CD4-positive, alpha-beta T cell treated with Interferon alpha-2 for 1 hour (primary cell): Measurements from ENCODE around the gene ZBTB16.

ENCODE experiments used
- DNase-seq, 2 donors: peaks; one replicate each; pipeline ENCODE4 v3.0.0-alpha.2; 2020 to 2022

ZBTB16 gene

DNA sequence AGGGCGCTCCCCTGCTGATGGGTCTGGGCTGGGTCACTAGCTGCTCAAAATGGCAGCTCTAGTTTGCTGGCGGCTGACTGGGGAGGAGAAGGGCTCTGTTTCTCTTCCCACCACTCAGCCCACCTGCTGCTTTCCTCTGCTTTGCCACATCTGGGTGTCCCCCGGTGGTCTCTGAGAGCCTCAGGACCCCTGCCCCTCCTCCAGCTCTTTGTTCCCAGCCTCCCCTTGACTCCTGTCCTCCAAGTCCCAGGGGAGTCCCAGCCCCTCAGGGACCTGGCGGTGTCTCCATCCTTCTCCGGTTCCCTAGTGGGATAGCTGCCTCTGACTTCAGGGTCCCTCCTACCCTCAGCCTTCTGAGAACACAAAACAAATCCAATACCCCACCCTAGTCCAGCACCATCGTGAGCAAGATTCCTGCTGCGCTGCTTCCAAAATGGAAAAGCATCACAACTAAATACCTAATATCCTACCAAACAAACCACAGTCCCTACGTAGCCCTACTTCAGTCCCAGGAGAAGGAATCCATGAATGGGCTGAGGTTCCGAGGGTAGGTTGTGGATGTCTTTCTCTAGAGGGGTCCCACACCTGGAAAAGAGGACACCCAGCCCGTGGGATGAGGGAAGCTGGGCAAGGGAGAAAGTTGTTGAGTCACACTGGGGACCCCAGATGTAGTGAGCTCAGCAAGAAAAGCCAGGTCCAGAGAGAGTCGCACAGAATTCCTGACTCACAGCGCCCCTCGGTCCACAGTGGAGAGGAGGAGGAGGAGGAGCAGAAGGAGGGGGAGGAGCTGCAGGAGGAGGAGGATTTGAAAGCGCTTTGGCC lies 191.7 kb downstream of the ZBTB16 start:
- DNase-seq = no peak

DNA sequence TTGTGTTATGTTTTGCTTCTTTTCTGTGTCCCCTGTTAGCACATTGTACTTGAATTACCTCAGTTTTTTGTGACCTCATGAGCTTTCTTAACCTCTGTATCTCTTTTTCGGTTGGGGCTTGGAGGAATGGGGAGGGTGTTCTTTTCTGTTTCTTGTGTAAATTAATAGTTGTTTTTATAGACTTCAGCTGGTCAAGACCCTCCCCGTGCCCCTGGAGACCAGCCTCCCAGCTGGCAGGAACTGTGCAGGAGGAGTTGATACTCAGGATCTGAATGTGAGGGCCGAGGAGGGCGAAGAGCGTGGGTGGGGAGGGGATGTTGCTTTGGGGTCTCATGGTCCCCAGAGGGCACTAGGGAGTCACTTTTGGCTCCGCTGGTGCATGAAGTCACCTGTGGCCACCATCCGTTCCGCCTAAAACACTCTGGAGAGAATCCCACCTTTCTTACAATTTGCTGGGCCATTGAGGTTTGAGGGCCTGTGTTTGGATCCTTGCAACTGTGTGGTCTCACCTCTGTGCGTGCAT lies 192.4 kb downstream of the ZBTB16 start:
- no peak for DNase-seq

DNA sequence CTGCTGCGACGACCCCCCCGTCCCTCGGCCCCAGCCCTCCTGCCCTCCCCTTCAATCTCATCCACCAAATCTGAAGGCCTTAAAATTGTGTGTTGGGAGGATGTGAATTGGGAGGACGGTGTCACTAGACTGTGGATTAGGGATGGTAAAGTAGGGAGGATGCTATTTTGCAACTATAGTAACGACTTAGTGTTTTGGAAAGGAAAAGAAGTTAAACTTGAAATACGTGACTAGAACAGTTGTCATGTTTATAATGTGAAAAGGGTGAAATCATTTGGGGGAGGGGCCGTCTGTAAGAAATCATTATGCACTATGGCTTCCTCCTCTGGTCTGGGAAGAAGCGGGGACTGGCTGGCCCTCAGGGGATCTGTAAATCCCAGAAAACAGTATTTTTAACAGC lies 193.3 kb downstream of the ZBTB16 start:
- no peak for DNase-seq

DNA sequence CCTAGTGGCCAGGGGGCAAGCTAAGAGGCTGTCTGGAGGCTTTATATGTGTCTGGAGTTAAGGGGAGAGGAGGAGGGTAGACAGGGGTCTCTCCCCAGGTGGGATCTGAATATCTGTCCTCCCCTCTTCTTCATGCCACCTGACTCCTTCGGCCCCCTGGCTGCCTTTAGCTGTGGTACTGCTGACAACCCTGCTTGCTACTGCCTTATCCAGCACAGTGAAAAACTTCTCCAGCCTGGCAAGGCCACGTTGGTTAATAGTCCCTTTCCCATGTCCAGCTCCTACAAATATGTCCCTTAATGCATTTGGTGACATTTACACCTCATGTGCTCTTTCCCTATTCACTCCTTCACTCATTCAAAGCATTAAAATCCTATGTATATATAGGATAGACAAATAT lies 194.3 kb downstream of the ZBTB16 start:
- DNase-seq = no peak

DNA sequence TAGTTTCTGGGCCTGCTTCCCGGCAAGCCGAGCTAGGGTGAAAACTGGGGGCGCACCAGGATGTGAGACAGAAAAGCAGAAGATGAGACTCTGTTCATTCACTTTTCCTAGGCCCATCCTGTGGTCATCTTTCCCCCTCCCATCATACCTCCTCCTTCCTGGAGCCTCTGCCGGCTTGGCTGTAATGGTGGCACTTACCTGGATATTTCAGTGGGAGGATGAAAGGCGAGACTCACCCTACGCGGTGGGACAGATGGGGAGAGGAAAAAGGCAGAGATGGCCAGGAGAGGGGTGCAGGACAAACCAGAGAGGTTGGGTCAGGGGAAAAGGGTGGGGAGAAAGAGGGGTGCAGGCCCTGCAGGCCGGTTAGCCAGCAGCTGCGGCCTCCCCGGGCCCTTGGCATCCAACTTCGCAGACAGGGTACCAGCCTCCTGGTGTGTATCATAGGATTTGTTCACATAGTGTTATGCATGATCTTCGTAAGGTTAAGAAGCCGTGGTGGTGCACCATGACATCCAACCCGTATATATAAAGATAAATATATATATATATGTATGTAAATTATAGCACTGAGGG lies 195.1 kb downstream of the ZBTB16 start:
- DNase-seq = no peak

DNA sequence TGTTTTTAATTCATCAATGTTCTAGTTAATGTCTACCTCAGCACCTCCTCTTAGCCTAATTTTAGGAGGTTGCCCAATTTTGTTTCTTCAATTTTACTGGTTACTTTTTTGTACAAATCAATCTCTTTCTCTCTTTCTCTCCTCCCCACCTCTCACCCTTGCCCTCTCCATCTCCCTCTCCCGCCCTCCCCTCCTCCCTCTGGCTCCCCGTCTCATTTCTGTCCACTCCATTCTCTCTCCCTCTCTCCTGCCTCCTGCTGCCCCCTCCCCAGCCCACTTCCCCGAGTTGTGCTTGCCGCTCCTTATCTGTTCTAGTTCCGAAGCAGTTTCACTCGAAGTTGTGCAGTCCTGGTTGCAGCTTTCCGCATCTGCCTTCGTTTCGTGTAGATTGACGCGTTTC lies 195.8 kb downstream of the ZBTB16 start:
- DNase-seq = no peak

DNA sequence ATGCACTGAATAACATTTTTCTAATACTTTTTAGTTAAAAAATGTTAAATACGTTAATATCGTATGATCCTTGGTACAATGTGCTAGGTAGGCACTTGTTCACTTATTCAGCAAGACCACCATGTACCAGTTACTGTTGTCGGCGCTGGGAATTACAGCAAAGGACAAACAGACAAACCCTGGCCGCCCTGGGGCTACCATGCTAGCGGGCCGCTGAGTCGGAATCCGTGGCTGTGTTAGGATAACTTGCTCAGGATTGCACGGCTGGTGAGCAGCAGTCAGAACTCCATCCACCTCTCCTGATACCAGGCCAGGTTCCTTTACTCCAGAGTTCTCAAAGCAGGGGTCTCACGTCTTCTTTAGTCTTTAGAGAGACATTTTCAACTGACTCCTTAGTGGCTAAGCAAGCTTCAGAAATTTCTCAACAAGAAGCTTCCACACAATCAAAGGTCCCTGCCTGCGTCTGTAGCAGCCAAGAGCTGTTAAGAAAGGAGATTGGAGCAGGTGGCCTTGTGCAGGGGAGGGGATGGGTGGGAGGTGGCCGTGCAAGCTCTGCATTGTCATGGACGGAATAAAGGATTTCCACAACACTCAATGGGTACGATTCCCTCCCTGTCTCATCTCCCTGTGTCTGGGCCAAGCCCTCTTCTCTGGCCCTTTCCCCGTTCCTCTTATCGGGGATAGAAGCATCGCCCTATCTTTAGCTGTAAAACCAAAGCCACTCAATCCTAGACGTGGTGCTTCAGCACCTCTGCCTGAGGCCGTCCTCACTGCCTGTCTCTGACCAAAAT lies 196.9 kb downstream of the ZBTB16 start:
- DNase-seq = no peak

DNA sequence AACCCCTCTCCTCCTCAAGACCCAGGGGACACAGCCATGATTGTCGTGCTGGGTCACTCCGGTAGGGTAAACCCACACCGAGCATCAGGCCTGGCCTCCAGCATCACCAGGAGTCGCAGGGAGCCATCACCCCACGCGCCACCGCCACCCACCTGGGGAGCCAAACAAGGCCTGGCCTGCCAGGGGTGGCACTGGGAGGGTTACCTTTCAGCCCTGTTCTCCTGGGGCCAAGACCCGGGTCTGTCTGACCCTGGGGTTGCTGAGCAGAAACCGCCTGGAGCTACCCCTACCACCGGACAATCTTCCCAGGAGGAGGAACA lies 197.4 kb downstream of the ZBTB16 start:
- no peak for DNase-seq

DNA sequence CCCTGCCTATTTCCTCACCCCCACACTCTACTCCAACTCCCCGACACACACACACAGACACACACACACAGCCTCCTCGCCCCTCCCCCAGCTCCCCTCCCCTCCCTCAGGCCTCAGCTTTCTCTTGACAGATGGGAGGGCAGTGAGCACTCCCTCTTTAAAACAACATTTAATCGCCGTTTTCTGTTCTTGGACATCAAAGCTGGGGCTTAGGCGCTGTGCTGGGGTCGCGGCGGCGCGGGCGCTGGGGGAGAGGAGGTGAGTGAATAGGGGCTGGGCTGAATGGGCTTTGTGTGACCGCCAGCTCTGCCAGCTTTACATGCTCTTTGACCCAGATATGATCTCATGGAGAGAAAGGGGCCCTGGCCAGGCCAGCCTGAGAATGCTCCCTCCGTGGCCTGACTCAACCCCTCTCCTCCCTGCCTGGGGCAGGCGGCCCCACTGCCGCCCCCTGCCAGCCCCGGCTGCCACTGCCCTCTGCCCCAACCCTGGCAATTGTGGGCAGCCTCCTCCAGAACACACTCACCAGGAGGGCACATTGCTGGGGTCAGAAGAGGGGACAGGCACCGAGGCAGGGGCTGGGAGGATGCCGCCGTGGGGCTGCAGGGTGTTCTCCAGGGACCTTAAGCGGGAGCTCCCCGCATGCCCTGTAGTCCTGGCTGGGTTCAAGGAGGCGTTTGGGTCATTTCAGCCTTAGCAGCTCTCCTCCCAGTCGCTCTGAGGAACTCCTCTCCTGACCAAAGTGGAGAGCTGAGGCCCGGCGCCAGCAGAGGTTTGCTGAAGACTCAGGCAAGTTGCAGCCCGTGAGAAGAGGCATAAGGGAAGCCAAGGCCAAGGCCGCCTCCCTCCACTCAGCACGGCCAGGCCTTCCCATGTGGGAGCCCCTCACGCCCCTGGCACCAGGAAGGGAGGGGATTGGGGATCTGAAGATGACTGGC lies 198.4 kb downstream of the ZBTB16 start:
- no peak for DNase-seq

DNA sequence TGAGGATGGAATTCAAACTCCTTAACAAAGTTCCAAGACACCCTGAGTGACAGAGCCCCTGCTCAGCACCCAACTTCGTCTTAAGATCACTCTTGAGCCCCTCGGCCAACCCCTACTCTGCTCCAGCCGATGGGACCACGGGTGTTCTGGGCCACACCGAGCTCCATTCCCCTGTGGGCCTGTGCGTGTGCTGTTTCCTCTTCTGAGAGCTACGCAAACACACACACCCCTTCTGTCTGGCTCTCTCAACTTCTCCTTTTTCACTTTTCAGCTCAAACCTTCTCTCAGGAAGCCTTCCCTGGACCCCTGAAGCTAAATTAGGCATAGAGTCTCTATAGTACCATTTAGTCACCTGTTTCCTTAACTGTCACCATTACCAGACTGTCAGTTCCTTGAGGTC lies 199.2 kb downstream of the ZBTB16 start:
- DNase-seq = peak in 1 of 2 donors; percentile 48

DNA sequence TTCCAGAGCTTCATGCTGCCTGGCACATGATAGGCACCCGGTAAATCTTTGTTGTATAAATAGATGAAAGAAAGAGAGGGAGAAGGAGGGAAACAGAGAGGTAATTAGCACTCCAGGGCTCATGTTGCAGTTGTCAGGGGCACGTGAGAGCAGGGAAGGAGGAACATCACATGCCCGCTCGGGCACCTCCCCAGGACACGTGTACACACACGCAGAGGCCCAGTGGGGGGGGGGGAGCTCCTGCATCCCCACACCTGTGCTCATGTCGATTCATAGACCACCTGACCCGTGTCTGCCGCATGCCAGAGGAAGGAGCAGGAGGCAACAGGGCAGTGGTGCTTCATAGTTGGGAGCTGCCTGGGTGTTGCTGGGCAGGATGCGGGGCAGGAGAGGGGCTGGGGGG lies 199.6 kb downstream of the ZBTB16 start:
- DNase-seq = peak in 1 of 2 donors; percentile 22

DNA sequence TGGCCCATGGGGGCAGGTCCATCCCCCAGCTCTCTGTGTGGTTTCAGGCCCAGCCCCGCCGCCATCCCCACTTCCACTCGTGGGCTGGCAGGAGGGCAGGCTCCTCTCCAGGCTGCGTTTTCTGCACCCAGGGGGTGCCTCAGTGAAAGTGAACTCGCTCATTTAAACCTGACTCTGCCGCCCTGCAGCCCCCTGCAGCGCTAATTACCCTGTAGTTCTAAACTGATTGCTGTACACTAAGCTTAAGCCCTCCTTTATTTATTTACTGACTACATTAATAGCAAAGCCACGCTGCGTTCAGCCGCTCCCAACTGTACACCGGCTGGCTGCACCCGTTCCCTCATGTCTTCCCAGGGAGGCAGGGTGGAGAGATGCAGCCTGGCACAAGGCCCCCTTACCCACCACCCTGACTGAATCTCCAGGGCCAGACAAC lies 200.1 kb downstream of the ZBTB16 start:
- no peak for DNase-seq

DNA sequence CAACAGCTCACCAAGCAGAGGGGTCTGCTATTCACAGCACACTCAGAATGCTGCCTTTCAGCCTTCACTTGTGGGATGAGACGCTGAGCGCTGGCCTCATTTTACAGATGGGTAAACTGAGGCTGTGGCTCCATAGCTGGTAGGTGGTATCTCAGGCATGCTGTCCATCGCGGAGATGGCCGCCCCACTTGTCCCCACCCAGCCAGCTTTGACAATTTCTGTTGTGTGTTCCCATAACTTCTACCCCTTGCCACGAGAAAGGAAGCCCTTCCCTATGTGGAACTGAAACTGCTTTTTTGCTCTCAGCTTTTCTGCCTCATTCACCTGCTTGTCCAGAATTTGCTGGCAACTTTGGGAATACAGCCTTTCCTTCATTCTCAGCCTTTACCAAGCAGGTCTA lies 200.6 kb downstream of the ZBTB16 start:
- DNase-seq = no peak

DNA sequence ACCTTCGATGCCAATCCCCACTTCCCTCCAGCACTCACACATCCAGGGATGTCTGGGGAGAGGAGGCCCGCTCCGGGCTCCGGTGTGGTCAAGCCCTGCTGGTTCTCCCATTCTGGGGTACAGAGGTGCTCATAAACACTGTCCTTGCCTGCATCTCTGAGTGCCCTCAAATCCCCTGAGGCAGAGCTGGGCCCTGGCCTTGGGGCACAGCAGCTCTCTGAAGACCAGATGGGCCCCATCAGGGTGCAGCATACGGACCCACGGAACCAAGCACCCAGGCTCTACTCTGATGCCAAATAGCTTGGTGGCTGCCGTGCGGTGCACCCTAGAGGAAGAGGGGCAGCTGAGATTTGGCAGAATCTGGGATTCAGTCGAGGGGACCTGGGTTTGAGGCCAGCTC lies 201.0 kb downstream of the ZBTB16 start:
- DNase-seq = no peak

DNA sequence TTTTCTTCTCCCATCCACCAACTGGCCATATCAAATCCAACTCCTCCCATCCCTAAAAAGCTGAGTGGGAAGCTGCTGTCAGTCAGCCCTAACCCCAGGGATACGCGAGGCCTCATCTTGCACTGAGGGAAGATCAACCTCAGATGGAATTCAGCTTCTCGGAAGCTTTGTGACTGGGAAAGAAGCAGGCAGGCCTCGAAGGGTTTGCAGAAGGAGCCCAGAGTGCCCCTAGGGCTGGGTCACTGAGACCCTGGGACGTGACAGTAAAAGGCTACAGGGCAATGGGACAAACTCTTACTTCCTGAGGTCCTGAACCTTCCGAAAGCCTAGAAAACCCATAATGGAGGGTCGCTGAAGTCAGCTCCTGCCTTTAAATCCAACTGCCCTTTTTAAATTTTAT lies 202.3 kb downstream of the ZBTB16 start:
- no peak for DNase-seq

DNA sequence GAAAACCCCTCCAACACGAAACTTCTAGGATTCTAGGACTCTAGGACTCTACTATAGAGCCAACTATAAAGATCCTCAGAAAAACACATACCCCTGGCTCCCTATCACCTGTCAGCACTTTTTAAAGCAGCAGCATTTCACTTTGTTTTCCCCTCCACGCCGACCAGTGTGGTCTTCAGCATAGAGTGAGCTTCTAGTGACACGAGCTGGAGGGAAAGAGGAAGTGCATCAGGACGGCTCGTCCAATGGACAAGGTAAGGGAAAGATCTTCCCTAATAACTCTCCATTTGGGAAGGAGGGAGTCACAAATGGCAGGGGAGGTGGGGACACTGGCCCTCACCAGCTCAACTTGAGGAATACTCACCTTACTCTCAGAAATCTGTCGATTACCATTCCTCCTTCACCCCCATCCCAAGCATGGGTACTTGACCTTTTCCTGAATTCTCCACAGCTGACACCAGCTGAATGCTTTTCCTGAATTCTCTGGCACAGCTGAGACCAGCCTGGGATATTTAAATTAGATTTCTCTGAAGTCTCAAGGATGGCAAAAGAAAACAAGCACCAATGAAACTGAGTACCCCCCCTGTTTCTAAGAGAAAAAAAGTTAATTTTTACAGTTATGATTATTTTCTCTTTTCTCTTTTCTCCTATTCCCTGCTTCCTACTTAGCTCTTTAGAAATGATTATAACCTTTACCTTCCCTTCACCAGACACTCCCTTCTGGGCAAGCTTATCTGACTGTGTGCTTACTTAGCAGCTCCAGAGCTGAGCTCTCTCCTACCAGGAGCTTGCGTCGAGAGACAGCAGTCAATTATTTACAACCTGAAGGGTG lies 203.4 kb downstream of the ZBTB16 start:
- DNase-seq = peak; percentile 17 to 42

DNA sequence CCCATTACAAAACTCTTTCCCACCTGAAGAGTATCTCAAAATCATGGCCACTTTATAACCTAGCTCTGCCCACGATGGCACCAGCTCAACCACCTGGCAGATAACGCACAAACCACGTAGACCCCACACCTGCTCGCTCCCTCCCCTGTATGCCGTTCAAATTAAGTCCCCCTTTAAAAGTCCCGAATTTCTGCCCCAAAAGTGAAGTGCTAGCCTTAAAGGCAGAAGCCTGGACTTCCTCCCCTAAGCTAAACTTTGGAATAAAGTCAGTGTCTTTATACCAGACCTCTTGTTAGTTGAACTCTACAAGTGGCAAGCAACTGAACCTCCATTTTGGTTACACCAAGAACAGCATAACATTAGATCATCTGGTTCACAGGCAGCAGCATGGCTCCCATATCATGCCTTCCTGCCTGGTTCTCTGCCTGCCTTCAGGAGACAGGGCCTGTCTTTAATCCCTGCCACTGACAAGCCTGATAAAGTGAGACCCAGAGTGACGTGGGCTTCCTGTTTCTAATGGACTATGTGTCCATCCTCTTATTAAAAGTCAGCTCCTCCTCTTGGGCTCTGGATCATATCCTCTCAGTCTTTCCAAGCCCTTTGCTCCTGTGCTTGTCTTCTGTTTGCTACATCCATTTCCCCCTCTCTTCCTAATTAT lies 204.1 kb downstream of the ZBTB16 start:
- DNase-seq = no peak

DNA sequence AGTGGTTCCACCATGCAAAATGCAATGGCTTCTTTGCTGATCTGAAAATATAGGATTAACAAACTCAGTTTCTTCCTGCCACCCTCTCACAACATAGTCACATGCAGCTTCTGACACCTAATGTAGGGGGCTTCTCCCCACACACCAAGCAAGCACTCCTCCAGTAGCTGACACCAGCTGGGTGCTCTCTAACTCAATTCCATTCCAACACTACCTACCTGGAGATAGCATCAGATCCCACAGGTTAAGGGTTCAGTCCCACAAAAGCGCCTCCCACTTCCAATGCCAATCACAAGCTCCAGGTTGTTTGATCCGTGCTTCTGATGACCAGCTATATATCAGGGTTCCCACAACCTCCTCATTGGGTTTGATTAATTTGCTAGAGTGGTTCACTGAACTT lies 204.9 kb downstream of the ZBTB16 start:
- DNase-seq = no peak

DNA sequence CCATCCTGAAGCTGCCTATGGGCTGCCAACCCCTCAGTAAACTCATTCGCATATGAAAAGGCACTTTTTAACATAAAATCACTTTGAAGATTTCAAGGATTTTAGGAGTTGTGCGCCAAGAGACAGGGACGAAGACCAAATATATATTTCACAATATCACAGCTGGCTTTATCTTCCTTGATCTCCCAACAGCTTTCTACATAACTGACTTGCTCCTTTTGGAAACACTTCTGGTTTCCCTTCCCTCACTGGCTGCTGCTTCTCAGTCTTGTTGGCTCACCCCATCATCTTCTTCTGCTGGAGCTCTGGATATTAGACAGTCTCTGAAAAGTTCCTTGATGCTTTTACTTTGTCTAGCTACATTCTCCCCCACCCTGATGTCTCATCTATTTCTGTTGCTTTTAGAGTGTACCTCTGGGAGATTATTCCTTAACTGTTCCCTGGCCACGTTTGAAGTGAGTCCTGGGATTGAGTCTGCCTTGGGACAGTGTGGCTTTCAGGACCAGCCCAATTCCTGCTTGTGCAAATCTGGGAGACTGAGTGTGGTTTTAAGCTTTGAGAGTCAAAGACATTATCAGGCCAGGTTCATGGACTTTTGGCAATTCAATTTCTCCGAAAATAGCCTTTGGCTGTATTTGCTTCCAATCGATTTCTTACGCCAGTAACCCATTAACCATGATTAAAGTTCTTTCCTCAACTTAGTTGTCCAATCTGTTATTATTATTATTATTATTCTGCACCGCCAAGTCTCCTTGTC lies 205.8 kb downstream of the ZBTB16 start:
- no peak for DNase-seq

DNA sequence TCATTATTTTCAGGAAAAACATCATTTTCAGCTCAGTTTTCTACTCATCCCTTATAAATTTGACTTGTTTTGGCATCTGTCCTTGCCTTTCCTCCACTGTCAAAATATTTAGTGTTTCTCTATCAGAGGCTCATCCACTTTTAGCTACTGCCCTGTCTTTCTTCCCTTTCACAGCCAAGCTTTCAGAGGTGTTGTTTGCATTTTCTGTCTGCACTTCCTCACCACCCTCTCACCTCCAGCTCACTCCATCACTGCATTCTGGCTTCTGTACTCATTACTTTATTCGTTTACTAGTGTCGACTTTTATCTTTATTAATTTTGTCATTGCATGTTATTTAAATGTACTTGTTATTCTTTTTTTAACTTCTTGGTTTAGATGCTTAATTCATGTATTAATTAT lies 210.0 kb downstream of the ZBTB16 start:
- DNase-seq = no peak
